Measurements from ENCODE around the gene RTN4R. TPM values are rescaled to one million over a fixed set of nuclear protein-coding genes. Genes with fewer than 3 reads are reported as not detected.

Gene RTN4R
- polyA plus RNA-seq, 10 donors: 6.3 to 13.1 (median 10.9) TPM

GRCh38 chr22:20217563-20217962 lies 50.6 kb downstream of the RTN4R start:
- no peak for DNase-seq

GRCh38 chr22:20216863-20217499 lies 51.1 kb downstream of the RTN4R start:
- no peak for DNase-seq

- DNase-seq: no peak
Measured at GRCh38 chr22:20215742-20216141, 52.4 kb downstream of the RTN4R start.

DNA sequence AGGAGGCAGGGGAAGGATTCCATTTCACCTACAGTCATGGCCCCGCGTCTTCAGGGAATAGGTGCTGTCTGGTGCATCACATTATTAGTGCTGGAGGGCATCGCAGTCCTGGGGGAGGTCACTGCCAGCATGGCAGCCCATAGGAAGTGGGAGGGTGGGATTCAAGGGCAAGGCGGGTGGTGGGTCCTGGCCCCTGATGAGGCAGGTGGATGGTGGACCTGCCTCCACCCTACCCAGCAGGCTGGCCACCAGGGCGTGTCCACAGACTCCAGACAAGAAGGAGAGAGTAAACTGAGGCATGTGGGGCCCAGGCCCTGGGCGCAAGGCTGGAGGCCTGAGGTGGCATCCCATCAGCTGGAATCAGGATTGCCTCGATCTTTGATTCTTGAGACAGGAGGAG lies 53.3 kb downstream of the RTN4R start:
- DNase-seq: no peak

DNA sequence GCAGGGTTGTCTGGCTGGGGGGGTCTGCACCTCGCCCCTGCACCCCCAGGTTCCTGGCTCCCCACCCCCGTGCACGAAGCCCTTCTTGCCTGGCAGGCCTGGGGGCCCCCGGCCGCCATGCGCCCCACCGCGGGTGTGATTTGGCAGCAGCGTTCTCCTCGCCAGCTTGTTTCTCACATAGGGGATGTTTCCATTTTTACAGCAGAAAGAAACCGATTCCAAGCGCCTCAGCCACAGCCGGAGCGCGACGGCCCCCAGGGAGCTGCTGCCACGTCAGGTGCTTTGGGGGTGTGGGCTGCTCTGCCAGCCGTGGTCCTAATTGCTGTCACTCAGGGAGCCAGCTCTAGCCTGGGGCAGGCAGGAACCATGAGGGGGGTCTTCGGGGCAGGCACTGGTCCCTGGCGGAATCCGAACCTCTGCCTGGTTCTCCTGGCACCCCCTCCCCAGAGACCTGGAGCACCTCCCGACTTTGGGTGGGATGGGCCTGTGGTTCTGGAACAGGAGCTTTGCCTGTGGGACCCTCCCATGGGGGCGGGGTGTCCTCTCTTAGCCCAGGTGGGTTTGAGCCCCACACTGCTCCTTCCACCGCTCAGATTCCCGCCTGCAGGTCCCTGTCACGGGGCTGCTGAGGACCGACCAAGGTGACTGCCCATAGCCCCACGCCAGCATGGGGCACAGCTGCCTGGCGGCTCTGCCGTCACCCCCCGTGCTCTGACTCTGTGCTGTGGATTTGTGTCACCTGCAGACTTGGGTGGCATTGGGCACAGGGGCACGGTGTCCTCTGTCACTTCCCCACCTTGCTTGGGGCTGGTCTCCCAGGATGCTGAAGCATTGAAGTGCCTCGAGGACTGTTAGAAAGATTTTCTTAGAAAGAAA lies 54.0 kb downstream of the RTN4R start:
- no peak for DNase-seq

- DNase-seq: no peak
Measured at GRCh38 chr22:20212754-20213699, 55.1 kb downstream of the RTN4R start.

DNA sequence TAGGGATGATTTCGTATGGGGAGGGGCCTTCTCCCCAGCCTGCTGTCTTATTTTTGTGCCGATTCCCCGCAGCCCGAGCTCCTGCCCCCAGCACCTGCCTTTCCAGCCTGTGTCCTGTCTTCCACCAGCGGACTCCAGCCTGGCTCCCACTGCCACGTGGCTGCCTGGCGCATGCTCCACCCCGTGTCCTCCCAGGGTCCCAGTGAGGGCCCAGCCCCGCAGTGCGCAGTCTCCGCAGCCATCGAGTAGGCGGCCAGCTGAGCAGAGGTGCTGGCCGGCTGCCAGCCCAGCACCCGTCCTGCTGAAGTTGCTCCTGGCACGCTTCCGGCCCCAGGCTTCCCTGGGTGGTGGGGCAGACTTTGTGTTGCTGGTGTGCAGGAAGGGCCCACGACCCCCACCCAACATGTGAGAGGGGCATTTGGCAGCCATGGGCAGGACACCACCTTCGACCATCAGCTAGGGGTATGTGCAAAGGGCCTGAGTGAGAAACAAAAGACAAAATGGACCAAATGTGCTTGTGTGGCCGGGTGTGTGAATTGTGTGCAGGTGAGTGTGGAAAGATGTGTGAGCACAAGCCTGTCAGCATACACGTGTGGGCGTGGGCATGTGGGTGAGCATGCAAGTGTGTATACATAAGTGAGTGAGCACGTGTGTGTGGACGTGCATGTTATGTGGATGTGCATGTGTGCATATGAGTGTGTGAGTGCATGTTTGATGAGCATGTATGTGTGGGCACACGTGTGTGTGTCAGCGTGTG lies 55.9 kb downstream of the RTN4R start:
- DNase-seq: peak; percentile 23 to 59 (median 34)

DNA sequence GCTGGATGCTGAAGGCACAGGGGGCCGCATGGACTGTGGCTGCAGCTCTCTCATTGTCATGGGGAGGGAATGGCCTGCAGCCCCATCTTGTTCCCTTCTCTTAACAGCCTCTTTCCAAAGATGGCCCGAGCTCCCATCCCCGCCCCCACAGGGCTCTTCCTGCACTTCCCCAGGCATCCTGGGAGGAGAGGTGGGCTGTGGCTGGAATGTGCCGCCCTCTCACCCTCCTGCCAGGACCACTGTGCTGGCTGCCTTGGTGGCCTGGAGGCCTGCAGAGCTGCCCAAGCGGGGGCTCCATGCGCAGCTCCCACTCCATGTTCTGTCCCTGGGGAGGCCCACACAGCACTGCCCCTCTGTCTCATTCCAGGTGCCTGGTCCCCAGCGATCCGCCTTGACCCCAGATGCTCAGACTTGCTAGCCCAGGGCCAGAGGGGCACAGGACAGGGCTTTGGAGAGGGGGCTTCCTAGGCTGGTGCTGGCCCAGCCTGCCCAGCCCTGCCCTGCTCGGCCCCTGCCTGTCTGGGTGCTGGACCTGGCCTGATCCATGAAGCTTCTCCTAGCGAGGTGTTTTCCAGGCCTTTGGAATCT lies 56.6 kb downstream of the RTN4R start:
- no peak for DNase-seq

DNA sequence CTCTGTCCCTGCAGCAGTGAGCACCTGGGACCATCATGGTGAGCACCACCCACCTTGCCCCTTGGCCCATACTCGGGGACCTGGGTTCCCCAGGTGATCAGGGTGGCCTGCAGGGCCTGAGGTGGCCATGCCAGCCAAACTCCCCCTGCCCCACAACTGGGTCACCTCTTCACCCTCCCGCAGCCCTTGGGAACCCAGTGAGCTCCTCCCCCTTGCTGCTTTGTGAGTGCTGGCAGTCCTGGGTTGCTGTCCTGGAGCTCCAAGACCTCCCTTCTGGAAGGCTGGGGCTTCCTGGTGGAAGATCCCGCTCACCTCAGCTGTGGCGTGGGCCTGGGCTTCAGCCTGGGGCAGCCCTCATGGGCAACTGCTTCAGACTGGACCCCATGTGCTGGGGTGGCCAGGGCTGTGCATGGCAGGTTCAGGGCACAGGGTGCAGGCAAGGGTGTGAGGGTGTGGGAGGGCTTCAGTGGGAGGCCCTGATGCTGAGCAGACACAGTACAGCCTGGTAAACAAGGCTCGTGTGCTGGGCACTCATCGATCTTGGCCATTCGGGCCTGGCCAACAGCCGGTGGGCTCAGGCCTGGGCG lies 57.6 kb downstream of the RTN4R start:
- no peak for DNase-seq

GRCh38 chr22:20209761-20210250 lies 58.3 kb downstream of the RTN4R start:
- DNase-seq: no peak

DNA sequence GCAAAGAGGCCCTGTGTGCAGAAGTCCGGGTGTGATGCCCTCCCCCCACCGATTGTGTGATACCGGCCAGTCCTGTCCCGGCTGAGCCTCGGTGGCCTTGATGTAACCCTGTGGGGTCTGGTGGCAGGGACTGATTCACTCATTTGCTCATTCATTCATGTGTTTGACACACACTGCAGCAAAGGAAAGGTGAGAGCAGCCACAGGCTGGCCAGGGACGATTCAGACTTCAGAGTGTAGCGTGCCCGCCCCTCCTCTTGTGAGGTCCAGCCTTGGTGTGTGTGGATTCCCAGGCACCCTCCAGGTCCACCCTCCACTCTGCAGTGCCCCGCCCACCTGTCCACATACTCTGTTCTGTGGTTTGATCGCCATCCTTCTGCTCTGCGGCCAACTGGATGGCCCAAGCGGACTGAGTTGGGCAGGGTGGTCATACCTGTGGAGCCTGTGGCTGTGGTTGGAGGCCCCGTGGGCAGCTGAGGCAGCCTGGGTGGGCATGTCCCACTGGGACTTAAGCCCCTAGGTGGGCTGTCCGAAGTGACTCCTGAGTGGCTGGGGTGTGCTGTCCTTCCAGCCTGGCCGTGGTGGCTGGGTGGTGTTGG lies 59.3 kb downstream of the RTN4R start:
- no peak for DNase-seq

DNA sequence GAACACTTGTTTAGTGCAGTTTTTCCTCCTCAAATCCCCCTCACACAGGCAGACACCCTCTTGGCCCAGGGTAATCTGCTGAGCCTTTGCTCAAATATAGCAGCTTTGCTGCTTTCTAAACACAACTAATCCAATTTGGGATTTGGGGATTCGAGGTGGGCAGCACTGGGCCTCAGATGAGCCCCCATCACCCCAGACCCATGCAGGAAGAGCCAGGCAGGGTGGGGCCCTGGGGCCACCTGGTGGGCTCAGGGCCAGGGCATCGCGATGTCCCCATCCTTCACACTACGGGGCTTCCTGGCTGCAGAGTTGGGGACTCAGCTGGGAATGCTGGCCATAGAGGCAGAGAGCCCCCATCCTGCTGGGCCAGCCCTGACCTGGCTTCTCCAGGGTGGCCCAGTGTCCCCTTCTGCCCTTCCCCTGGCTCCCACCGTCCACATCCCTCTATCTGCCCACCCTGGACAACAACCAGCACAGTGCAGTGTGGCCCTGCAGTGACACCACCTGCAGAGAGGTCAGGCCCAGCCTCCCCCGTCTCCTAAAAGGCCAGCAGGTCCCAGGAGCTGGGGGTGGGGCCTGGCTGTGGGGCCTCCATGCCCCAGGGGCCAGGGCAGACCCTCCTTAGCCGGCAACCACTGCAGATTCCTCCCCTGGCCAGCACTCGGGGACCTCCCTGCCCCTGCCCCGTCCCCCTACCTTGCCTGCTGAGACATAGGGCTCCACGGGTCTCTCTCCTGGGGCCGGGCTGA lies 60.7 kb downstream of the RTN4R start:
- no peak for DNase-seq

- DNase-seq: peak in 1 of 3 donors; percentile 36
Measured at GRCh38 chr22:20206709-20207215, 61.4 kb downstream of the RTN4R start.

- peak; percentile 44 to 87 (median 73) for DNase-seq
Measured at GRCh38 chr22:20205964-20206708, 62.0 kb downstream of the RTN4R start.

DNA sequence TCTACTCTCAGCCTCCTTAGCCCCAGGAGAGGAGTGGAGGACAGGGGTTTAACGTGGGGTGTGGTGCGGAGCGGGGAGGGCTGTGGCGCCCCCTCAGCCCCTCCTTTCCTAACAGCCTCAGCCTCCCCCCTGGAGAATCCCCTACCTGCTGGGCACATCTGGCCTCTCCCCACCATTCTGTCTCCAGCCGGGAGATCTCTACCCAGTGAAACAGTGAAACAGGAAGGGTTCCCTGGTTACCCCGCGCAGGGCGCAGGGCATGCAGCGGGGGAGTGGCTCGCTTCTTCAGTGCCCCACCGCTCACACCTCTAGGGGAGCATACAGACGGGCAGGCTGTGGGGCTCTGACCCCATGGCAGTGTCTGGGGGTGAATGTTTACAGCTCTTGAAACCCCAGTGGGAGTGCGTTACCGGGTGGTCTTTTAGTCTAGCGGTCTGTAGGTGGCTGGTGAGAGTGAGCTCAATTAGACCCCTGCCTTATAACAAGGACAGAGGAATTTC lies 62.6 kb downstream of the RTN4R start:
- no peak for DNase-seq

- DNase-seq: peak in 1 of 3 donors; percentile 62
Measured at GRCh38 chr22:20204806-20205205, 63.3 kb downstream of the RTN4R start.

GRCh38 chr22:20204311-20204710 lies 63.8 kb downstream of the RTN4R start:
- DNase-seq: no peak
